Fibroblast of pulmonary artery (primary cell): ENCODE results near the gene HNF1B.

Source experiments
- DNase-seq: peaks from one replicate; pipeline ENCODE4 v3.0.0-alpha.2; 2010; ENCODE audit warnings: low read depth
- H3K4me3 ChIP-seq: replicated peaks from 2 replicates; pipeline ENCODE4 v1.5.1; 2011; ENCODE audit warnings: low read depth, mild to moderate bottlenecking, control low read depth, low read length, moderate library complexity
- CTCF ChIP-seq: IDR thresholded peaks from 2 replicates; pipeline ENCODE4 v1.5.1; 2011; ENCODE audit warnings: mild to moderate bottlenecking, control low read depth, low read length, inconsistent platforms; ENCODE audit errors: missing control alignments

Gene HNF1B

DNA sequence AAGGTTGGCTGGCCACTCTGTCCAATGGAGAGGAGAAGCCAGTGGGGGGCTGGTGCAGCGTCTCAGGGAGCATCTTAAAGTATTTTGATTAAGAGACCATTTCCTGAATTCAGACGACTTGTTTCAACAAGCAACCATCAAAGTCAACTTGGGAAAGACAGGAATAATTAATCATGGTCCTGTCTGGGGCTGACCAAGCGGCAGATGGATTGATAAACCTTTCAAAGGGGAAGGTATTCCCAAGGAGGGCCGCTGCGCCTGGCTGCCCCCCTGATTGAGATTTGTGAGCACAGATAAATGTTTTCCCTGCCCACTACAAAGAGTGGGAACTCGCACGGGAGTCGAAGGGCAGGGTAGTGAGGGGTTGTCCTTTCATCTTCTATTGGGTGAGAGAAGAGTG is 47.5 kb downstream of the HNF1B start:
- DNase-seq: no peak
- no peak for TF ChIP-seq CTCF

GRCh38 chr17:37696366-37696765 is 48.5 kb downstream of the HNF1B start:
- H3K4me3 ChIP-seq: no peak overlapping the region
- no peak for DNase-seq
- no peak for TF ChIP-seq CTCF

More for the DNA sequence above, 47.5 kb downstream of the HNF1B start:
- no peak overlapping the region for H3K4me3 ChIP-seq

DNA sequence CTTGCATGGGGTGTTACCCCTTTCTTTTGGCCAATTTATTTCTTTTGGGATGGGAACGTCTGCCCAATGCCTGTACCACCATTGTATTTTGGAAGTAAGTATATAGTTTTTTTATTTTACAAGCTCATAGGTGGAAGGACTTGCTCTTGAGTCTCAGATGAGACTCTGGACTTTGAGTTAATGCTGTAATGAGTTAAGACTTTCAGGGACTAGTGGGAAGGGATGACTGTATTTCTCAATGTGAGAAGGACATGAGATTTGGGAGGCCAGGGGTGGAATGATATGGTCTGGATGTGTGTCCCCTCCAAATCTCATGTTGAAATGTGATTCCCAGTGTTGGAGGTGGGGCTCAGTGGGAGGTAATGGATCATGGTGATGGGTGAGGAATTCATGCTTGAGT is 49.1 kb downstream of the HNF1B start:
- no peak for TF ChIP-seq CTCF
- H3K4me3 ChIP-seq: no peak overlapping the region
- no peak for DNase-seq

DNA sequence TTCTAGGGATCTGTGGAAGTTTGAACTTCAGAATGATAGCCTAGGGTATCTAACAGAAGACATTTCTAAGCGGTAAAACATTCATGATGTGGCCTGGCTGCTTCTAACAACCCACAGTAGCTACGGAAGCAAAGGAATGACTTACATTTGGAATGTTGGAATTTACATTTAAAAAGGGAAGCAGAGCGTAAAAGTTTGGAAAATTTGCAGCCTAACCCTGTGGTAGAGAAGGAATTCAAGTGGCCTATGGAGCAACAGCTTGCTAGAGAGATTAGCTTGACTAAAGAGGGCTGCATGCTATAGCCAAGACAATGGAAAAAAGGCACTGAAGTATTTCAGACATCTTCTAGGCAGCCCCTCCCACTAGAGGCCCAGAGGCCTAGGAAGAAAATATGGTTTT is 50.1 kb downstream of the HNF1B start:
- no peak for DNase-seq
- no peak for TF ChIP-seq CTCF
- no peak overlapping the region for H3K4me3 ChIP-seq

DNA sequence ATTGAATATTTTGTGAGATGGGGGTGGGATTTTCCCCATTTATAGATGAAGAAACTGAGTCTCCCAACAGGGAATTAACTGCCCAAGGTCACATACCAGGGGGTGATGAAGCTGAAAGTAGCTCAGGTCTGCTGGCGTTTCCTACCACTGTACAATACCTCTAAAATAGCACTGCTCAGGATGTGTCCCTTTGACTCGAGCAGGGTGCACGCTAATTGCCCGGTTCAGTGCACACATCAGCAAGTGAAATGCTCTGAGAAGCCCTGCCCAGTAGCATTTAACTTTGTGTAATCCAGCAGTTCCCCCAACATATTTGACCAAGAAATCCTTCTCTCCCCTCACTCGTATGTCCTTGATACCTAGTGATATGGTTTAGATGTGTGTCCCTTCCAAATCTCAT is 51.5 kb downstream of the HNF1B start:
- DNase-seq: no peak
- TF ChIP-seq CTCF: no peak
- H3K4me3 ChIP-seq: no peak overlapping the region

DNA sequence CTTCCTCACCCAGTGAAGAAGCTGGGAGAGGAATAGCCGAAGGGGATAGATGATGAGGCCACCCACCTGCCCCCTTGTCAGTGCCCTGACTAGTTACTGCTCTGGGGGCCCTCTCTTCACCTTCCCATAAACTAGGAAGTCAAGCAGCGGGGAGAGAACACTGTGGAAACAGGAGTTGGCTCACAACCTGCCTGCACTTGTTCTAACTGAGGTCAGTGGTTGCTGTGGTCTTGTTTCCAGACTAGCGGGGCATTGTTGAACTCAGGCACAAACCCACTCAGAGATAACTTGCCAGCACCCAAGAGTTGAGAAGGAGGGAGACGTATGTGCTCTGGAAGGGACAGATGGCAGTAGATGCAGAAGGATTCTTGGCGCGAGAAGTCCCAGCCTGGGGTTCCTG is 53.1 kb downstream of the HNF1B start:
- no peak overlapping the region for H3K4me3 ChIP-seq
- no peak for TF ChIP-seq CTCF

DNA sequence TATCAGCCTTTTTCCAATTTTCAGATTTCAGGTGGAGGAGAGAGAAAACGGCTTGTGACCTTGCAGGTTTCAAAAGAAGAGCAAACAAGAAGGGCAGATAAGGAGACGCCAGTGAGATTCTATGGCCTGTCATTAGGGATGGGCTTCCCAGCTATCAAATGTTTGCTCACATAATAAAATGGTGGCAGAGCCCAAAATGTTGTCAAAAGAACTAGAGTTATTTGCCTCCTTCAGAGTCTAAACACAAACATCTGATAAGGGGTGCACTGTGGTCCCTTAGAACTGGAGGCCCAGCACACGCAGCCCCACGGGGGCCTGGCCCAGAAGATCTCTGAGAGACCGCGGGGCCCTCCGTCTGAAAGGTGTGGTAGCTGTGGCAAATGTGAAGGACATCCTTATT is 55.5 kb downstream of the HNF1B start:
- no peak overlapping the region for H3K4me3 ChIP-seq
- DNase-seq: no peak
- TF ChIP-seq CTCF: no peak

More for the DNA sequence above, 53.1 kb downstream of the HNF1B start:
- DNase-seq: no peak
